A549 (cell line): ENCODE data around the gene MSI2.

Source experiments
- CEBPB ChIP-seq, 2 experiments: fragments of >200 bp in 1 of 2; sonication (Bioruptor Twin) in 1 of 2; formaldehyde crosslinking in 1 of 2; IDR thresholded peaks; 2 replicates each; pipeline ENCODE4 v1.6.1; 2012 to 2016
- CTCF ChIP-seq: fragments of >200 bp; sonication (Bioruptor Twin); formaldehyde crosslinking; IDR thresholded peaks from 3 replicates; pipeline ENCODE4 v1.5.1; 2016
- ELK1 ChIP-seq: fragments of 150-350 bp; IDR thresholded peaks from 2 replicates; pipeline ENCODE4 v1.6.1; 2014; ENCODE audit warnings: low read depth, mild to moderate bottlenecking, low read length
- EP300 ChIP-seq, 2 experiments: fragments of >200 bp; sonication (Bioruptor Twin); formaldehyde crosslinking; IDR thresholded peaks; 2 replicates in 1 of 2; 3 replicates in 1 of 2; pipeline ENCODE4 v1.6.1; 2016 to 2017
- FOSL2 ChIP-seq, 2 experiments: fragments of 450-650 bp in 1 of 2; fragments of >200 bp in 1 of 2; sonication (Bioruptor Twin) in 1 of 2; formaldehyde crosslinking; IDR thresholded peaks; 2 replicates each; pipeline versions ENCODE4 v1.5.0 to v1.6.1; 2016 to 2020; ENCODE audit warnings: mild to moderate bottlenecking in 1 of 2, moderate library complexity in 1 of 2
- JUN ChIP-seq, 2 experiments: fragments of >200 bp; sonication (Bioruptor Twin); formaldehyde crosslinking; IDR thresholded peaks; 2 replicates in 1 of 2; 3 replicates in 1 of 2; pipeline ENCODE4 v1.6.1; 2016 to 2017
- POLR2A ChIP-seq: IDR thresholded peaks from 2 replicates; pipeline ENCODE4 v1.6.1; 2012; ENCODE audit warnings: mild to moderate bottlenecking, low read length

- TF ChIP-seq CTCF (no peak), FOSL2 (IDR thresholded peaks at IDR 0.05) (no peak), FOSL2 (CRISPR knock-in tag; IDR thresholded peaks at IDR 0.05) (no peak), POLR2A (no peak), EP300 (IDR thresholded peaks at IDR 0.05) (no peak), ELK1 (no peak), JUN (IDR thresholded peaks at IDR 0.05) (no peak), CEBPB (IDR thresholded peaks at IDR 0.05) (no peak)
These were observed 349.4 kb downstream of the MSI2 start for GRCh38 chr17:57605675-57606105.
